NCI-H2227 (cell line): Measurements from ENCODE around the gene TH.

Experiments
- DNase-seq: peaks from one replicate; lab custom pipeline; 2025; ENCODE audit not compliant: unreplicated experiment; lab: John Stamatoyannopoulos, UW

Gene TH

DNA sequence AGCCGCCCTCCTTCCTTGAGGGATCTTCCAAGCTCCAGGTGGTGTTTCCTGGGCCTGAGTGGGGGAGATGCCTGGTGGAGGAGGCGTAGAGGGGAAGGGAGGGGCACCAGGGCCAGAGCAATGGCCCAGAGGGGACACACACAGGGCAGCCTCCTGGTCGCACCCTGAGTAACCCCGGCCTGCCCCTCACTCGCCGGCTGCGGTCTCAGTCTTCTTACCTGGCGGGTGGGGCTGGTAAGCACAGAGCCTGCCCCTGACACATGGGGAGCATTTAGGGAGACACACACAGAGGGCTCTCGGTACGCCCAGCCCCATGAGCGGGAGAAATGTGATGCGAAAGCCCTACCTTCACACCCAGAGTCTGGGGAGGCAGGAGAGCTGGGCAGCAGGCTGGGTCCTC lies 56.3 kb downstream of the TH start:
- DNase-seq: no peak

DNA sequence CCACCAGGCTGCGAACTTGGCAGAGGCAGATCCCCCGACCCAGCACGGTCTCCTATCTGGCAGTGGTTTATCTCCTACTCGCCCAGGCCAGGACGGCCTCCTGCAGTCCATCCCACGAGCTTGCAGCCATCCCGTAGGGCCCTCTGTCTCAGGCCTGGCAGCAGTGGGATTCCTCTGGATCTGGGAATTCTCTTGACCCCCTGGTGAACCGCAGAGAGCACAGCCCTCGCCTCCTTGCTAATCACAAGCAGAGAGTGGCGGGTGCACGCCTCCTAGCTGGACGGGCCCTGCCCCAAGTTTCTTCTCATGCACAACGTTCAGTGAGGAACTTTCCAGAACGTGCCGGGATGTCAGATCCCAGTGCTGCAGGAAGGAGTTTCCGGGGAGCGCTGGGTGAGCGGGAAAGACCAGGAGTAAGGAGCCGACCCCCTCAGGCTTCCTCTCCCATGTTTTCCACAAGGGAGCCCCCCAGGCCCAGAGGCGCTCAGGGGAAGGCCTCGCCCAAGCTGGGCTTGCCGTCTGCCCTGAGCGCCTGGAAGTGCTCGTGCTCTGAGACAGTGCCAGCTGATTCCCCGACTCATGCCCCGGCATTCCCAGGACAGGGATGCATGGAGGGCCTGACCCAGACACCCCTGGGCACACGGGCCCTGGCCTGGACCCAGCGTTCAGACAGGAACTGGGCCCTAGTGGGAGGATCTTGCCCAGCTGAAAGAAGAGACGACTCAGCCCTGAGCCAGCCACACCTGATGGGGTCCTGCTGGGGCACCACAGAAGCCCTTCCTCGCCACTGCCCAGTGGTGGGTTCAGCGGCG lies 57.0 kb downstream of the TH start:
- DNase-seq: no peak
